Astrocyte (in vitro differentiated cells and primary cell): ENCODE data around the gene DNAAF1. TPM values are rescaled to one million over a fixed set of nuclear protein-coding genes. Genes with fewer than 3 reads are reported as not detected.

ENCODE experiments used
- DNase-seq: peaks from one replicate; pipeline ENCODE4 v3.0.0-alpha.2; 2010; ENCODE audit warnings: low read depth
- FAIRE-seq: peaks from 2 replicates; lab custom pipeline; 2011; peaks lifted over from hg19 to GRCh38; lab: Jason Lieb, UNC
- H2AFZ ChIP-seq: 2 replicates; pipeline ENCODE4 v1.6.0; 2012; ENCODE audit warnings: low read depth, low read length, inconsistent platforms
- H3K27ac ChIP-seq: 2 replicates; pipeline ENCODE4 v1.5.1; 2011; ENCODE audit warnings: low read depth, low read length, inconsistent platforms
- H3K27me3 ChIP-seq: 2 replicates; pipeline ENCODE4 v1.6.0; 2011; ENCODE audit warnings: low read length, inconsistent platforms; ENCODE audit not compliant: insufficient read depth
- H3K36me3 ChIP-seq: 2 replicates; pipeline ENCODE4 v1.5.1; 2011; ENCODE audit warnings: low read length, inconsistent platforms; ENCODE audit not compliant: insufficient read depth
- H3K4me1 ChIP-seq: 2 replicates; pipeline ENCODE4 v1.5.1; 2011; ENCODE audit warnings: low read length, inconsistent platforms; ENCODE audit not compliant: insufficient read depth
- H3K4me2 ChIP-seq: 2 replicates; pipeline ENCODE4 v1.6.0; 2012; ENCODE audit warnings: low read length, inconsistent platforms
- H3K4me3 ChIP-seq: 2 replicates; pipeline ENCODE4 v1.5.1; 2011; ENCODE audit warnings: low read depth, mild to moderate bottlenecking, low read length, inconsistent platforms; ENCODE audit not compliant: insufficient read depth
- H3K79me2 ChIP-seq: 2 replicates; pipeline ENCODE4 v1.6.0; 2012; ENCODE audit warnings: mild to moderate bottlenecking, low read length, inconsistent platforms; ENCODE audit not compliant: insufficient read depth
- H3K9ac ChIP-seq: 2 replicates; pipeline ENCODE4 v1.6.0; 2012; ENCODE audit warnings: mild to moderate bottlenecking, low read length, inconsistent platforms
- H3K9me3 ChIP-seq: 2 replicates; pipeline ENCODE4 v1.5.1; 2012; ENCODE audit warnings: low read depth, mild to moderate bottlenecking, low read length, inconsistent platforms; ENCODE audit not compliant: insufficient read depth
- H4K20me1 ChIP-seq: 2 replicates; pipeline ENCODE4 v1.6.0; 2012; ENCODE audit warnings: low read length, inconsistent platforms; ENCODE audit not compliant: insufficient read depth
- H3K27ac Mint-ChIP-seq: one replicate; pipeline ENCODE4 v1.8.0; 2021; ENCODE audit warnings: mild to moderate bottlenecking, mixed read lengths; ENCODE audit not compliant: unreplicated experiment
- H3K27me3 Mint-ChIP-seq: one replicate; pipeline ENCODE4 v1.8.0; 2021; ENCODE audit warnings: low read depth, mixed read lengths; ENCODE audit not compliant: unreplicated experiment
- H3K36me3 Mint-ChIP-seq: one replicate; pipeline ENCODE4 v1.8.0; 2021; ENCODE audit warnings: low read depth, mixed read lengths; ENCODE audit not compliant: unreplicated experiment
- H3K4me1 Mint-ChIP-seq: one replicate; pipeline ENCODE4 v1.8.0; 2021; ENCODE audit warnings: low read depth, mixed read lengths; ENCODE audit not compliant: unreplicated experiment
- H3K4me3 Mint-ChIP-seq: one replicate; pipeline ENCODE4 v1.8.0; 2021; ENCODE audit warnings: mild to moderate bottlenecking, moderate library complexity, mixed read lengths; ENCODE audit not compliant: unreplicated experiment
- H3K9me3 Mint-ChIP-seq: one replicate; pipeline ENCODE4 v1.8.0; 2021; ENCODE audit warnings: mild to moderate bottlenecking, mixed read lengths; ENCODE audit not compliant: unreplicated experiment
- CTCF ChIP-seq: IDR thresholded peaks from 2 replicates; pipeline ENCODE4 v1.5.1; 2011; ENCODE audit warnings: low read depth, mild to moderate bottlenecking, inconsistent platforms, low read length, moderate library complexity; ENCODE audit not compliant: insufficient read depth
- EZH2 ChIP-seq: IDR thresholded peaks from 2 replicates; pipeline ENCODE4 v1.6.1; 2012; ENCODE audit warnings: mild to moderate bottlenecking, low read length, inconsistent platforms; ENCODE audit not compliant: insufficient read depth
- total RNA-seq: library from RNA; stranded (reverse); gene quantifications from 2 replicates; pipeline ENCODE4 v1.2.1, GENCODE V29; 2021

DNAAF1 gene
- total RNA-seq, 1 donor from 2014 or later = 0.30 TPM

GRCh38 chr16:84104231-84104630 lies 40.9 kb upstream of the DNAAF1 start:
- Histone ChIP-seq H3K9me3 (no peaks in the 10 kb centered on the region), H3K4me2 (no peak overlapping the region), H3K4me3 (no peak overlapping the region), H3K9ac (no peak overlapping the region), H4K20me1 (peaks cover 75% of the 10 kb centered on the region), H3K79me2 (peaks cover 74% of the 10 kb centered on the region), H3K4me1 (peaks cover 7% of the 10 kb centered on the region), H3K27ac (no peak overlapping the region), H2AFZ (no peak overlapping the region), H3K27me3 (no peaks in the 10 kb centered on the region), H3K36me3 (no peaks in the 10 kb centered on the region)
- Mint-ChIP-seq H3K27ac (no peak overlapping the region), H3K9me3 (peaks cover 2% of the 10 kb centered on the region), H3K4me3 (no peak overlapping the region), H3K4me1 (peaks cover 15% of the 10 kb centered on the region), H3K36me3 (peaks cover 10% of the 10 kb centered on the region), H3K27me3 (no peaks in the 10 kb centered on the region)
- FAIRE-seq (no peak), DNase-seq (no peak)
- TF ChIP-seq CTCF = no peak
- TF ChIP-seq EZH2 = no peak

DNA sequence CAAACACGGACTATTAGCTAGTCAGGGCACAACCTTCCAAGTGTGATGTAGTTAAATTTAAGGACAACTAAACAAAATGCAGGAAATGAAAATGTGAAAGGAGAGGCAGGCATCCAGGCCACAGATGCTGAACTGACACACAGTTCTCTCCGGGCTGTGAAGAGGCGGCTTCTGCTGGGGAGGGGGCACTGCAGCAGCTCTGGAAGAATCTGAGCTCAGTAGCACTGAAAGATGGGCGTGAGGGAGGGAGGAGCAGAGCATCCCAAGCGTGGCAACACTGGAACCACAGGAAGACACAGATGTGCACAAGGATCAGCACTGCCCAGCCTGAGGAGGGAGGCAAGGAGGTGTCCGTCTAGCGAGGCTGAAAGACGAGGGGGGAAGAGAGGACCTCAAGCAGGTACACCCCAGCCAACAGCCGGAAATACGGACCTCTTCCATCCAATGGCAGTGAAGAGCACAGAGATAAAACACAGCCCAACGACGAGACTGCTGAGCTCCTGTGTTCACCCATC lies 39.8 kb upstream of the DNAAF1 start:
- no peaks in the 10 kb centered on the region for H3K9me3 ChIP-seq
- H4K20me1 ChIP-seq = peaks cover 78% of the 10 kb centered on the region
- H3K36me3 Mint-ChIP-seq = peaks cover 10% of the 10 kb centered on the region
- no peak for TF ChIP-seq CTCF
- no peak for TF ChIP-seq EZH2
- H3K9me3 Mint-ChIP-seq = peaks cover 2% of the 10 kb centered on the region
- H2AFZ ChIP-seq = no peak overlapping the region
- H3K4me3 Mint-ChIP-seq = no peak overlapping the region
- peaks cover 14% of the 10 kb centered on the region for H3K4me1 Mint-ChIP-seq
- H3K27ac ChIP-seq = no peak overlapping the region
- H3K27me3 ChIP-seq = no peaks in the 10 kb centered on the region
- H3K27ac Mint-ChIP-seq = no peak overlapping the region
- no peak overlapping the region for H3K9ac ChIP-seq
- no peaks in the 10 kb centered on the region for H3K27me3 Mint-ChIP-seq
- FAIRE-seq (no peak), DNase-seq (no peak)
- H3K4me3 ChIP-seq = no peak overlapping the region
- no peaks in the 10 kb centered on the region for H3K4me1 ChIP-seq
- no peaks in the 10 kb centered on the region for H3K36me3 ChIP-seq
- peaks cover 85% of the 10 kb centered on the region for H3K79me2 ChIP-seq
- H3K4me2 ChIP-seq = no peak overlapping the region

- Histone ChIP-seq H3K4me2 (no peak overlapping the region), H3K4me3 (no peak overlapping the region), H3K9ac (no peak overlapping the region), H3K27ac (no peak overlapping the region), H4K20me1 (peaks cover 86% of the 10 kb centered on the region), H3K36me3 (peaks cover 3% of the 10 kb centered on the region), H3K79me2 (peaks cover 91% of the 10 kb centered on the region), H3K27me3 (no peaks in the 10 kb centered on the region), H2AFZ (no peak overlapping the region), H3K4me1 (no peaks in the 10 kb centered on the region), H3K9me3 (no peaks in the 10 kb centered on the region)
- Mint-ChIP-seq H3K4me3 (no peak overlapping the region), H3K36me3 (peaks cover 10% of the 10 kb centered on the region), H3K9me3 (peaks cover 2% of the 10 kb centered on the region), H3K4me1 (peaks cover 14% of the 10 kb centered on the region), H3K27me3 (no peaks in the 10 kb centered on the region), H3K27ac (peak overlapping the region; percentile 68)
- DNase-seq (no peak), FAIRE-seq (no peak)
- no peak for TF ChIP-seq CTCF
- TF ChIP-seq EZH2 = no peak
Measured at GRCh38 chr16:84105948-84106740, 39.0 kb upstream of the DNAAF1 start.
